OCI-LY1 (cell line): ENCODE measurements around the gene PLEKHH1.

Source experiments
- H2AFZ ChIP-seq: fragments of 200-600 bp; sonication (generic), shearing (Covaris generic); 2 replicates; pipeline ENCODE4 v1.6.0; 2014; ENCODE audit warnings: antibody characterized with exemption, mild to moderate bottlenecking, low read length
- H3F3A ChIP-seq: fragments of 200-600 bp; sonication (generic), shearing (Covaris generic); 2 replicates; pipeline ENCODE4 v1.6.0; 2014; ENCODE audit warnings: mild to moderate bottlenecking, antibody characterized with exemption, low read length, moderate library complexity; ENCODE audit not compliant: insufficient read depth
- H3K27ac ChIP-seq: fragments of 200-600 bp; sonication (generic); 2 replicates; pipeline ENCODE4 v1.5.1; 2014; ENCODE audit warnings: low read length, mixed run types, mild to moderate bottlenecking, low read depth; ENCODE audit not compliant: poor library complexity, severe bottlenecking
- H3K27me3 ChIP-seq: fragments of 200-600 bp; sonication (generic); 2 replicates; pipeline ENCODE4 v1.6.0; 2014; ENCODE audit warnings: antibody characterized with exemption, mild to moderate bottlenecking, low read length, moderate library complexity; ENCODE audit not compliant: insufficient read depth
- H3K36me3 ChIP-seq: fragments of 200-600 bp; sonication (generic); 2 replicates; pipeline ENCODE4 v1.6.1; 2014; ENCODE audit warnings: mild to moderate bottlenecking, antibody characterized with exemption, low read length, moderate library complexity, mixed read lengths; ENCODE audit not compliant: insufficient read depth
- H3K4me1 ChIP-seq: fragments of 200-600 bp; sonication (generic); 2 replicates; pipeline ENCODE4 v1.5.1; 2014; ENCODE audit warnings: mild to moderate bottlenecking, low read length, moderate library complexity; ENCODE audit not compliant: insufficient read depth, severe bottlenecking
- H3K4me2 ChIP-seq: fragments of 200-600 bp; sonication (generic), shearing (Covaris generic); 2 replicates; pipeline ENCODE4 v1.6.1; 2014; ENCODE audit warnings: low read length
- H3K4me3 ChIP-seq: fragments of 200-600 bp; sonication (generic); 2 replicates; pipeline ENCODE4 v1.5.1; 2014; ENCODE audit warnings: low read length, low read depth, mild to moderate bottlenecking, mixed read lengths; ENCODE audit not compliant: poor library complexity, severe bottlenecking
- H3K79me2 ChIP-seq: fragments of 200-600 bp; shearing (Covaris generic); 2 replicates; pipeline ENCODE4 v1.6.1; 2016; ENCODE audit warnings: mixed run types, low read length, mixed read lengths; ENCODE audit not compliant: insufficient read depth
- H3K9ac ChIP-seq: fragments of 200-600 bp; sonication (generic), shearing (Covaris generic); 2 replicates; pipeline ENCODE4 v1.6.1; 2014; ENCODE audit warnings: mild to moderate bottlenecking, low read length, mixed read lengths
- H3K9me2 ChIP-seq: fragments of 200-600 bp; sonication (generic), shearing (Covaris generic); 2 replicates; pipeline ENCODE4 v1.6.1; 2014; ENCODE audit warnings: low read depth, mild to moderate bottlenecking, low read length, mixed read lengths
- H3K9me3 ChIP-seq: fragments of 200-600 bp; shearing (Covaris generic); 2 replicates; pipeline ENCODE4 v1.6.1; 2014; ENCODE audit warnings: low read length, mixed read lengths
- H4K20me1 ChIP-seq: fragments of 200-600 bp; sonication (generic), shearing (Covaris generic); 2 replicates; pipeline ENCODE4 v1.6.0; 2016; ENCODE audit warnings: mild to moderate bottlenecking, low read length; ENCODE audit not compliant: insufficient read depth
- CTCF ChIP-seq: fragments of 200-600 bp; sonication (generic), shearing (Covaris generic); IDR thresholded peaks from 2 replicates; pipeline ENCODE4 v1.5.1; 2017; ENCODE audit warnings: mild to moderate bottlenecking, antibody characterized with exemption, low read length, moderate library complexity, mixed read lengths
- EZH2 ChIP-seq: fragments of 200-600 bp; sonication (generic), shearing (Covaris generic); IDR thresholded peaks from 2 replicates; pipeline ENCODE4 v1.8.0; 2017; ENCODE audit warnings: borderline replicate concordance, mixed run types, mild to moderate bottlenecking, antibody characterized with exemption, low read length, moderate library complexity, mixed read lengths

PLEKHH1 gene

GRCh38 chr14:67537736-67538135, 4.6 kb downstream of the PLEKHH1 start:
- no peaks in the 10 kb centered on the region for H3K79me2 ChIP-seq
- H3K27me3 ChIP-seq, result 0 out of 2 replicates have a peak, but pooled peaks cover 4% of the 10 kb centered on the region
- H3K27ac ChIP-seq, result no peak overlapping the region
- no peaks in the 10 kb centered on the region for H3K9me2 ChIP-seq
- TF ChIP-seq CTCF (no peak), EZH2 (no peak)
- peaks cover 6% of the 10 kb centered on the region for H3K4me1 ChIP-seq
- no peak overlapping the region for H3K4me2 ChIP-seq
- no peaks in the 10 kb centered on the region for H4K20me1 ChIP-seq
- no peak overlapping the region for H2AFZ ChIP-seq
- H3K9me3 ChIP-seq, result no peaks in the 10 kb centered on the region
- H3K9ac ChIP-seq, result no peak overlapping the region
- no peaks in the 10 kb centered on the region for H3F3A ChIP-seq
- no peak overlapping the region for H3K4me3 ChIP-seq
- no peaks in the 10 kb centered on the region for H3K36me3 ChIP-seq

DNA sequence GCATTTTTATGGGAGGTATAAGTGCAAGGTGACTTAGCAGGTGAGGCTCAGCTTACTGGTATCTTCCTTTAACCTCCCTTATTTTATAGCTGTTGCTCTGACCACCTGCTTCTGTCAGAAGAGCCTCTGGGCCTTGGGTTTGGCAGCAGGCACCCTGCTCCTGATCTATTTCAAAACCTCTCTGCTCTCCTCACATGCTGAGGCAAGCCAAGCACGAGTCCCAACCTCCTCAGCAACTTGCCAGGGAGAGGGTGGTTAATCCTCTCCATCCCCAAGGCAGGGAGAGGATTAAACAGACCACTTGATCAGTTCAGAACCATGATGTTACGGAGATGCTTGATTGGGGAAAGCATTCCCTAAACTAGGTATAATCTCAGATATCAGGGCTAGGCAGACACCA, 5.4 kb downstream of the PLEKHH1 start:
- H3K4me3 ChIP-seq, result no peak overlapping the region
- H3K9me3 ChIP-seq, result no peaks in the 10 kb centered on the region
- H3K9ac ChIP-seq, result no peak overlapping the region
- no peak overlapping the region for H3K4me2 ChIP-seq
- H4K20me1 ChIP-seq, result no peaks in the 10 kb centered on the region
- H3F3A ChIP-seq, result no peaks in the 10 kb centered on the region
- H3K27me3 ChIP-seq, result 0 out of 2 replicates have a peak, but pooled peaks cover 4% of the 10 kb centered on the region
- H3K27ac ChIP-seq, result no peak overlapping the region
- H3K36me3 ChIP-seq, result no peaks in the 10 kb centered on the region
- TF ChIP-seq EZH2 (no peak), CTCF (no peak)
- no peaks in the 10 kb centered on the region for H3K9me2 ChIP-seq
- H3K4me1 ChIP-seq, result peaks cover 6% of the 10 kb centered on the region
- H2AFZ ChIP-seq, result no peak overlapping the region
- no peaks in the 10 kb centered on the region for H3K79me2 ChIP-seq

DNA sequence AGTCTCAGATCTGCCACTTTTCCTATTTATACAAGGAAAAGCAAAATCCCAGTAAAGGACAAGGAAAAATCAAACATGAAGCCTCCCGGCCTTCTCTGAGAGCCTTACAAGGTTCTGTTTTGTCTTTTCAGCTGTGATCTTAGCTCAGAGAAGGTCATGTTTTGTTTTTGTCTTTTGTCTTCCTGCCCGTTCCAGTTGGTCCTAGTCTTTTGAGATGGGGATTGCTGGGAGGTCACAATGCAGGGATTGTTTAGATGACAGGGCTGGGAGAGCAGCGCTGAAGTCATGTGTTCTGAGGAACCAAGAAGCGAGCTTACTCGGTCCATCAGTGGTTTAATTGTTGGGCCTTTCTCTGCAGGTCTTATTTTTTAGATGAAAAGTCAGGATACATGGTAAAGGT, 6.0 kb downstream of the PLEKHH1 start:
- Histone ChIP-seq H2AFZ (no peak overlapping the region), H3K4me3 (no peak overlapping the region), H3K9me2 (no peaks in the 10 kb centered on the region), H3F3A (no peaks in the 10 kb centered on the region), H4K20me1 (no peaks in the 10 kb centered on the region), H3K4me2 (no peak overlapping the region), H3K36me3 (no peaks in the 10 kb centered on the region), H3K9me3 (no peaks in the 10 kb centered on the region), H3K4me1 (peaks cover 6% of the 10 kb centered on the region), H3K79me2 (no peaks in the 10 kb centered on the region), H3K27me3 (peaks cover 4% of the 10 kb centered on the region; the same call in 1 of the 2 replicates), H3K27ac (no peak overlapping the region), H3K9ac (no peak overlapping the region)
- TF ChIP-seq EZH2 (no peak), CTCF (no peak)
